Loucy (cell line): ENCODE measurements around the gene ZNF318.

Experiments used
- H2AFZ ChIP-seq: fragments of 200-600 bp; sonication (generic); 2 replicates; pipeline ENCODE4 v1.6.0; 2016; ENCODE audit warnings: antibody characterized with exemption, mild to moderate bottlenecking, low read length, moderate library complexity
- H3F3A ChIP-seq: fragments of 200-600 bp; 2 replicates; pipeline ENCODE4 v1.6.0; 2016; ENCODE audit warnings: antibody characterized with exemption, low read depth, mild to moderate bottlenecking
- H3K27me3 ChIP-seq: fragments of 200-600 bp; sonication (generic); 2 replicates; pipeline ENCODE4 v1.6.1; 2014; ENCODE audit warnings: low read length, mild to moderate bottlenecking; ENCODE audit not compliant: insufficient read depth, poor library complexity, severe bottlenecking
- H3K36me3 ChIP-seq: fragments of 200-600 bp; sonication (generic); 2 replicates; pipeline ENCODE4 v1.6.1; 2016; ENCODE audit warnings: low read length; ENCODE audit not compliant: insufficient read depth
- H3K4me1 ChIP-seq: fragments of 200-600 bp; sonication (generic); 2 replicates; pipeline ENCODE4 v1.5.1; 2014; ENCODE audit warnings: low read length, mild to moderate bottlenecking; ENCODE audit not compliant: insufficient read depth, poor library complexity, severe bottlenecking
- H3K4me2 ChIP-seq: fragments of 200-600 bp; sonication (generic); 2 replicates; pipeline ENCODE4 v1.6.0; 2014; ENCODE audit warnings: antibody characterized with exemption, low read length, low read depth, mild to moderate bottlenecking; ENCODE audit not compliant: poor library complexity, severe bottlenecking
- H3K4me3 ChIP-seq: fragments of 200-600 bp; sonication (generic); 2 replicates; pipeline ENCODE4 v1.5.1; 2014; ENCODE audit warnings: low read length, mild to moderate bottlenecking, mixed read lengths; ENCODE audit not compliant: poor library complexity, severe bottlenecking
- H3K79me2 ChIP-seq: fragments of 200-600 bp; sonication (generic); 2 replicates; pipeline ENCODE4 v1.6.1; 2014; ENCODE audit warnings: low read length; ENCODE audit not compliant: insufficient read depth
- H3K9ac ChIP-seq: fragments of 200-600 bp; sonication (generic); 2 replicates; pipeline ENCODE4 v1.6.0; 2014; ENCODE audit warnings: mild to moderate bottlenecking, low read depth, low read length, moderate library complexity; ENCODE audit not compliant: poor library complexity, severe bottlenecking
- H3K9me2 ChIP-seq: fragments of 200-600 bp; sonication (generic); replicated peaks from 2 replicates; pipeline ENCODE4 v1.6.1; 2016; ENCODE audit warnings: low read depth, low read length, mixed read lengths
- H3K9me3 ChIP-seq: fragments of 200-600 bp; sonication (generic); 2 replicates; pipeline ENCODE4 v1.6.1; 2014; ENCODE audit warnings: mild to moderate bottlenecking, antibody characterized with exemption, low read length, low read depth; ENCODE audit not compliant: insufficient read depth
- H4K20me1 ChIP-seq: fragments of 200-600 bp; sonication (generic); 2 replicates; pipeline ENCODE4 v1.6.0; 2014; ENCODE audit warnings: antibody characterized with exemption, low read length, mild to moderate bottlenecking; ENCODE audit not compliant: insufficient read depth, poor library complexity, severe bottlenecking
- CTCF ChIP-seq: fragments of 200-600 bp; sonication (generic); conservative IDR thresholded peaks from 2 replicates; pipeline ENCODE4 v1.5.1; 2014; ENCODE audit warnings: mild to moderate bottlenecking, antibody characterized with exemption, low read length
- EZH2phosphoT487 ChIP-seq: fragments of 200-600 bp; IDR thresholded peaks from 2 replicates; pipeline ENCODE4 v1.6.1; 2018; ENCODE audit warnings: antibody characterized with exemption, mild to moderate bottlenecking, moderate library complexity, borderline replicate concordance

The ZNF318 gene

GRCh38 chr6:43292341-43292740 is 77.1 kb downstream of the ZNF318 start:
- H2AFZ ChIP-seq: no peak overlapping the region
- no peaks in the 10 kb centered on the region for H3K9me3 ChIP-seq
- H3K9ac ChIP-seq: no peak overlapping the region
- H3K36me3 ChIP-seq: no peaks in the 10 kb centered on the region
- no peak overlapping the region for H3K4me2 ChIP-seq
- no peak overlapping the region for H3K4me3 ChIP-seq
- no peak for TF ChIP-seq CTCF
- TF ChIP-seq EZH2phosphoT487: no peak
- H4K20me1 ChIP-seq: no peaks in the 10 kb centered on the region
- H3K4me1 ChIP-seq: no peaks in the 10 kb centered on the region
- H3K9me2 ChIP-seq: no peaks in the 10 kb centered on the region
- no peaks in the 10 kb centered on the region for H3F3A ChIP-seq
- H3K27me3 ChIP-seq: no peaks in the 10 kb centered on the region
- H3K79me2 ChIP-seq: no peaks in the 10 kb centered on the region

- Histone ChIP-seq H3K4me3 (no peak overlapping the region), H3K9ac (no peak overlapping the region), H3K79me2 (no peaks in the 10 kb centered on the region), H3K4me2 (no peak overlapping the region), H3K9me2 (no peaks in the 10 kb centered on the region), H3K36me3 (no peaks in the 10 kb centered on the region), H3K9me3 (no peaks in the 10 kb centered on the region), H4K20me1 (no peaks in the 10 kb centered on the region), H3K27me3 (no peaks in the 10 kb centered on the region), H3K4me1 (no peaks in the 10 kb centered on the region), H2AFZ (no peak overlapping the region), H3F3A (no peaks in the 10 kb centered on the region)
- TF ChIP-seq CTCF (no peak), EZH2phosphoT487 (no peak)
These were observed 77.7 kb downstream of the ZNF318 start for GRCh38 chr6:43291708-43292107.

GRCh38 chr6:43290905-43291355 is 78.5 kb downstream of the ZNF318 start:
- Histone ChIP-seq H3K36me3 (no peaks in the 10 kb centered on the region), H4K20me1 (no peaks in the 10 kb centered on the region), H3K9me2 (no peaks in the 10 kb centered on the region), H3K4me1 (no peaks in the 10 kb centered on the region), H3F3A (no peaks in the 10 kb centered on the region), H3K9ac (no peak overlapping the region), H3K4me3 (no peak overlapping the region), H3K4me2 (no peak overlapping the region), H2AFZ (no peak overlapping the region), H3K27me3 (no peaks in the 10 kb centered on the region), H3K9me3 (no peaks in the 10 kb centered on the region), H3K79me2 (no peaks in the 10 kb centered on the region)
- no peak for TF ChIP-seq EZH2phosphoT487
- no peak for TF ChIP-seq CTCF
